Measurements from ENCODE around the gene GDNF. TPM values are rescaled to one million over a fixed set of nuclear protein-coding genes. Genes with fewer than 3 reads are reported as not detected.

The GDNF gene
- total RNA-seq, 1 experiment from 2014 or later, result 0.85 TPM

DNA sequence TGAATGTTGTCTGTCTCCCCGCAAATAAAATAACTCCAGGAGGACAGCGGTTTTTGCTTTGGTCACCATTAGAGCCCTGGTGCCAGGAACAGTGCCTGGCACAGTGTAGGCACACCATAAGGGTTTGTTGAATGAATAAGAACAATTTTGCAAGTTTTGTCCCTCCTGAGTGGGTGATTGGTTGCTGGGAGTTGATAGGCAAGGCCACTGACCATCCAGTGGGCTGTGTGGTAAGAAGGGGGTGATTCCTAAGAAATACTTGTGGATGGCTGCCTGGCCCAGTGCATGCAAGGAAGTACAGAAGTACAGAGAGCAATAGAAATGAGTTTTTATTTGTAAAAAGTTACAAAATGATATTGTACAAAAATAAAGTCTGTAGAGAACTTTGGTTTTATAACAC lies 27.5 kb downstream of the GDNF start:
- Histone ChIP-seq H3K27ac (no peak overlapping the region), H3K79me2 (ENCODE audit: low read depth) (no peaks in the 10 kb centered on the region), H3K36me3 (ENCODE audit: low read depth) (no peaks in the 10 kb centered on the region), H3F3A (ENCODE audit: insufficient read depth, low read depth) (0 out of 2 replicates have a peak, but pooled peaks cover 6% of the 10 kb centered on the region), H3K4me3 (no peak overlapping the region), H3K9me2 (ENCODE audit: insufficient read depth) (no peaks in the 10 kb centered on the region), H3K9me3 (ENCODE audit: insufficient read depth, low read depth) (0 out of 2 replicates have a peak, but pooled peaks cover 4% of the 10 kb centered on the region), H3K27me3 (ENCODE audit: insufficient read depth, low read depth) (no peaks in the 10 kb centered on the region), H2AFZ (no peak overlapping the region), H3K4me2 (no peak overlapping the region), H4K20me1 (ENCODE audit: insufficient read depth) (no peaks in the 10 kb centered on the region), H3K4me1 (replicated peaks; ENCODE audit: insufficient read depth) (peaks cover 10% of the 10 kb centered on the region)
- intact Hi-C loops (cut with micrococcal nuclease; ENCODE audit: unreplicated experiment), result loop anchor here (10.0 kb wide), 1 partner anchor 278 kb away; no protein-coding TSS in a partner anchor
- no TSS peak for BruUV-seq (replicated peaks)
- TF ChIP-seq EZH2 (IDR thresholded peaks at IDR 0.05; ENCODE audit: low read depth), result no peak
- TF ChIP-seq, protein P1, sequence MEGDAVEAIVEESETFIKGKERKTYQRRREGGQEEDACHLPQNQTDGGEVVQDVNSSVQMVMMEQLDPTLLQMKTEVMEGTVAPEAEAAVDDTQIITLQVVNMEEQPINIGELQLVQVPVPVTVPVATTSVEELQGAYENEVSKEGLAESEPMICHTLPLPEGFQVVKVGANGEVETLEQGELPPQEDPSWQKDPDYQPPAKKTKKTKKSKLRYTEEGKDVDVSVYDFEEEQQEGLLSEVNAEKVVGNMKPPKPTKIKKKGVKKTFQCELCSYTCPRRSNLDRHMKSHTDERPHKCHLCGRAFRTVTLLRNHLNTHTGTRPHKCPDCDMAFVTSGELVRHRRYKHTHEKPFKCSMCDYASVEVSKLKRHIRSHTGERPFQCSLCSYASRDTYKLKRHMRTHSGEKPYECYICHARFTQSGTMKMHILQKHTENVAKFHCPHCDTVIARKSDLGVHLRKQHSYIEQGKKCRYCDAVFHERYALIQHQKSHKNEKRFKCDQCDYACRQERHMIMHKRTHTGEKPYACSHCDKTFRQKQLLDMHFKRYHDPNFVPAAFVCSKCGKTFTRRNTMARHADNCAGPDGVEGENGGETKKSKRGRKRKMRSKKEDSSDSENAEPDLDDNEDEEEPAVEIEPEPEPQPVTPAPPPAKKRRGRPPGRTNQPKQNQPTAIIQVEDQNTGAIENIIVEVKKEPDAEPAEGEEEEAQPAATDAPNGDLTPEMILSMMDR (conservative IDR thresholded peaks at IDR 0.05), result no peak
- ChIA-PET POLR2A (ENCODE audit: unreplicated experiment) (interaction anchor here (0.6 kb wide), 1 partner anchor 1460 kb away, joined by 3 read pairs; no protein-coding TSS in a partner anchor), CTCF (no interaction called here)
- DNase-seq, result no peak

- Histone ChIP-seq H3K27me3 (ENCODE audit: insufficient read depth, low read depth) (no peaks in the 10 kb centered on the region), H3K4me3 (no peak overlapping the region), H3K79me2 (ENCODE audit: low read depth) (no peaks in the 10 kb centered on the region), H3K9me3 (ENCODE audit: insufficient read depth, low read depth) (peaks cover 7% of the 10 kb centered on the region; the same call in 1 of the 2 replicates), H2AFZ (no peak overlapping the region), H3K4me1 (replicated peaks; ENCODE audit: insufficient read depth) (peaks cover 10% of the 10 kb centered on the region), H3K9me2 (ENCODE audit: insufficient read depth) (no peaks in the 10 kb centered on the region), H3K4me2 (no peak overlapping the region), H3K36me3 (ENCODE audit: low read depth) (no peaks in the 10 kb centered on the region), H3F3A (ENCODE audit: insufficient read depth, low read depth) (0 out of 2 replicates have a peak, but pooled peaks cover 6% of the 10 kb centered on the region), H4K20me1 (ENCODE audit: insufficient read depth) (no peaks in the 10 kb centered on the region), H3K27ac (no peak overlapping the region)
- BruUV-seq (replicated peaks), result no TSS peak
- ChIA-PET POLR2A (ENCODE audit: unreplicated experiment) (no interaction called here), CTCF (interaction anchor here (0.7 kb wide), 1 partner anchor 110 kb away, joined by 3 read pairs; no protein-coding TSS in a partner anchor)
- no peak for TF ChIP-seq EZH2 (IDR thresholded peaks at IDR 0.05; ENCODE audit: low read depth)
- TF ChIP-seq, protein P1 (conservative IDR thresholded peaks at IDR 0.05), result no peak
- intact Hi-C loops (cut with micrococcal nuclease; ENCODE audit: unreplicated experiment), result loop anchor here (10.0 kb wide), 1 partner anchor 277 kb away; no protein-coding TSS in a partner anchor
- DNase-seq, result no peak
Observed at GRCh38 chr5:37811866-37812265, 28.0 kb downstream of the GDNF start.

DNA sequence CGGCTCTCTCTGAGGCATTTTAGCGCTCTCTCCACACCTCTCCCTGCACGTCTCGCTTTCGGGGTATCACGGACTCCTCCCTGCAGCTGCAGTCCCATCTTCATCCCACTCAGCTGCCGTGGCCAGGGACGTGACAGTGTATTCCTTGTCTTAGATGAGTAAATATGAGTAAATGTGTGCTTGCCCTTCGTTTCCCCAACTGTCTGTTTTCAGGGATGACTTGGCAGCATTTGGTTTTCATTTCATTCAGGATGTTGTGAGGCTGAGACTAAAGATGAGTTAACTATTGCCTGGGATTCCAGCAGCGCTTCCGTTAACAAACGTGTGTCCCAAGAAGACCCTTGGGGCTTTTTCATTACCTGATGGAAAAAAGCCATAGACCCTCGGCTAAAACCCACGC lies 29.5 kb downstream of the GDNF start:
- H3K79me2 ChIP-seq (ENCODE audit: low read depth), result no peaks in the 10 kb centered on the region
- H3K4me3 ChIP-seq, result no peak overlapping the region
- H3K9me2 ChIP-seq (ENCODE audit: insufficient read depth), result no peaks in the 10 kb centered on the region
- no peaks in the 10 kb centered on the region for H3K36me3 ChIP-seq (ENCODE audit: low read depth)
- no peak overlapping the region for H3K27ac ChIP-seq
- 0 out of 2 replicates have a peak, but pooled peaks cover 6% of the 10 kb centered on the region for H3F3A ChIP-seq (ENCODE audit: insufficient read depth, low read depth)
- ChIA-PET CTCF (no interaction called here), POLR2A (ENCODE audit: unreplicated experiment) (no interaction called here)
- peaks cover 10% of the 10 kb centered on the region for H3K4me1 ChIP-seq (replicated peaks; ENCODE audit: insufficient read depth)
- no peaks in the 10 kb centered on the region for H4K20me1 ChIP-seq (ENCODE audit: insufficient read depth)
- no peaks in the 10 kb centered on the region for H3K27me3 ChIP-seq (ENCODE audit: insufficient read depth, low read depth)
- DNase-seq, result no peak
- H2AFZ ChIP-seq, result no peak overlapping the region
- intact Hi-C loops (cut with micrococcal nuclease; ENCODE audit: unreplicated experiment), result loop anchor here (10.0 kb wide), 1 partner anchor 276 kb away; no protein-coding TSS in a partner anchor
- BruUV-seq (replicated peaks), result no TSS peak
- peaks cover 7% of the 10 kb centered on the region; the same call in 1 of the 2 replicates for H3K9me3 ChIP-seq (ENCODE audit: insufficient read depth, low read depth)
- H3K4me2 ChIP-seq, result no peak overlapping the region
- TF ChIP-seq, protein P1 (conservative IDR thresholded peaks at IDR 0.05), result no peak
- no peak for TF ChIP-seq EZH2 (IDR thresholded peaks at IDR 0.05; ENCODE audit: low read depth)
